SK-N-SH treated with all-trans-retinoic acid at 6 μM for 48 hours (cell line): Measurements from ENCODE around the gene GPRIN2.
"Not testable (repeated sequence)": the region's sequence is repeated elsewhere in the genome, so short reads cannot be mapped to it uniquely, and the experiment has no call there.

ENCODE experiments used
- ATAC-seq: fragments of 200-7000 bp; cut with Tn5 transposase; 3 replicates; pipeline ENCODE4 v1.9.1; 2020; ENCODE audit warnings: mild to moderate bottlenecking, moderate library complexity
- ARNTL ChIP-seq: fragments of 450-650 bp; formaldehyde crosslinking; IDR thresholded peaks from 2 replicates; pipeline ENCODE4 v1.5.0; 2020; ENCODE audit warnings: low read depth, mild to moderate bottlenecking, moderate library complexity, borderline replicate concordance
- CREB5 ChIP-seq: fragments of 250-450 bp; sonication (Bioruptor Pico); IDR thresholded peaks from 2 replicates; pipeline ENCODE4 v1.5.1; 2020; ENCODE audit warnings: low read depth, mild to moderate bottlenecking, moderate library complexity
- CSDC2 ChIP-seq: fragments of 250-450 bp; sonication (Bioruptor Pico); IDR thresholded peaks from 2 replicates; pipeline ENCODE4 v1.5.0; 2020; ENCODE audit warnings: mild to moderate bottlenecking, moderate library complexity
- CSRNP3 ChIP-seq: fragments of 250-450 bp; sonication (Bioruptor Pico); IDR thresholded peaks from 2 replicates; pipeline ENCODE4 v1.5.1; 2021; ENCODE audit warnings: mild to moderate bottlenecking, moderate library complexity
- ESRRG ChIP-seq: fragments of 250-450 bp; sonication (Bioruptor Pico); IDR thresholded peaks from 2 replicates; pipeline ENCODE4 v1.6.1; 2021; ENCODE audit warnings: mild to moderate bottlenecking
- GLIS3 ChIP-seq: fragments of 250-450 bp; sonication (Bioruptor Pico); IDR thresholded peaks from 2 replicates; pipeline ENCODE4 v1.5.0; 2020; ENCODE audit warnings: mild to moderate bottlenecking, moderate library complexity
- ISL1 ChIP-seq: fragments of 250-450 bp; sonication (Bioruptor Pico); IDR thresholded peaks from 2 replicates; pipeline ENCODE4 v2.1.2; 2022; ENCODE audit warnings: mild to moderate bottlenecking, moderate library complexity
- OSR1 ChIP-seq: fragments of 250-450 bp; sonication (Bioruptor Pico); IDR thresholded peaks from 2 replicates; pipeline ENCODE4 v1.8.0; 2022; ENCODE audit warnings: moderate library complexity, mild to moderate bottlenecking, inconsistent platforms
- PATZ1 ChIP-seq: fragments of 250-450 bp; sonication (Bioruptor Pico); IDR thresholded peaks from 2 replicates; pipeline ENCODE4 v1.8.0; 2020; ENCODE audit warnings: mild to moderate bottlenecking, moderate library complexity, borderline replicate concordance
- POU6F1 ChIP-seq: fragments of 250-450 bp; sonication (Bioruptor Pico); IDR thresholded peaks from 2 replicates; pipeline ENCODE4 v1.8.0; 2021; ENCODE audit warnings: low read depth, mild to moderate bottlenecking, moderate library complexity, borderline replicate concordance
- PPARA ChIP-seq: fragments of 250-450 bp; sonication (Bioruptor Pico); IDR thresholded peaks from 2 replicates; pipeline ENCODE4 v1.5.0; 2020; ENCODE audit warnings: mild to moderate bottlenecking, borderline replicate concordance
- RARB ChIP-seq: fragments of 250-450 bp; sonication (Bioruptor Pico); IDR thresholded peaks from 2 replicates; pipeline ENCODE4 v1.8.0; 2021; ENCODE audit warnings: mild to moderate bottlenecking, moderate library complexity
- SNAI2 ChIP-seq: fragments of 250-450 bp; sonication (Bioruptor Pico); IDR thresholded peaks from 2 replicates; pipeline ENCODE4 v1.5.0; 2020; ENCODE audit warnings: mild to moderate bottlenecking, moderate library complexity
- TCF4 ChIP-seq: fragments of 250-450 bp; sonication (Bioruptor Pico); IDR thresholded peaks from 2 replicates; pipeline ENCODE4 v1.8.0; 2021; ENCODE audit warnings: mild to moderate bottlenecking, moderate library complexity, borderline replicate concordance
- TOX ChIP-seq: fragments of 250-450 bp; sonication (Bioruptor Pico); IDR thresholded peaks from 2 replicates; pipeline ENCODE4 v1.8.0; 2021; ENCODE audit warnings: mild to moderate bottlenecking, moderate library complexity, borderline replicate concordance
- TSHZ2 ChIP-seq: fragments of 250-450 bp; sonication (Bioruptor Pico); IDR thresholded peaks from 2 replicates; pipeline ENCODE4 v1.5.0; 2020; ENCODE audit warnings: mild to moderate bottlenecking, moderate library complexity
- ZC3H10 ChIP-seq: fragments of 250-450 bp; sonication (Bioruptor Pico); IDR thresholded peaks from 2 replicates; pipeline ENCODE4 v1.5.1; 2021; ENCODE audit warnings: mild to moderate bottlenecking, moderate library complexity
- ZFP30 ChIP-seq: fragments of 450-650 bp; formaldehyde crosslinking; IDR thresholded peaks from 2 replicates; pipeline ENCODE4 v1.5.0; 2022; ENCODE audit warnings: mild to moderate bottlenecking, moderate library complexity
- ZNF565 ChIP-seq: fragments of 450-650 bp; formaldehyde crosslinking; conservative IDR thresholded peaks from 2 replicates; pipeline ENCODE4 v1.5.0; 2020; ENCODE audit warnings: low read depth, mild to moderate bottlenecking, moderate library complexity
- ZNF8 ChIP-seq: fragments of 450-650 bp; formaldehyde crosslinking; IDR thresholded peaks from 2 replicates; pipeline ENCODE4 v1.5.0; 2020; ENCODE audit warnings: mild to moderate bottlenecking, moderate library complexity

Gene GPRIN2

GRCh38 chr10:46514899-46515298 lies 41.6 kb downstream of the GPRIN2 start:
- ATAC-seq, result no peak

GRCh38 chr10:46514431-46514861 lies 42.0 kb downstream of the GPRIN2 start:
- TF ChIP-seq ZC3H10 (no peak), CSRNP3 (CRISPR knock-in tag) (no peak)
- ATAC-seq, result no peak

More at GRCh38 chr10:46514899-46515298, 41.6 kb downstream of the GPRIN2 start:
- TF ChIP-seq TSHZ2 (CRISPR knock-in tag) (no peak), SNAI2 (CRISPR knock-in tag) (no peak), ESRRG (CRISPR knock-in tag) (no peak), PPARA (no peak), ZFP30 (CRISPR knock-in tag) (no peak), PATZ1 (no peak), ZNF8 (CRISPR knock-in tag) (no peak), POU6F1 (CRISPR knock-in tag) (no peak), GLIS3 (CRISPR knock-in tag) (no peak), CREB5 (CRISPR knock-in tag) (no peak), CSDC2 (CRISPR knock-in tag) (no peak), ZNF565 (CRISPR knock-in tag) (no peak), ARNTL (no peak), OSR1 (CRISPR knock-in tag) (no peak), TOX (CRISPR knock-in tag) (no peak), TCF4 (CRISPR knock-in tag) (no peak), ISL1 (no peak), RARB (no peak), ZC3H10 (no peak)

- ATAC-seq, result not testable (repeated sequence)
These were observed 43.1 kb downstream of the GPRIN2 start for GRCh38 chr10:46513333-46513732.

- ATAC-seq, result not testable (repeated sequence)
These were observed 43.7 kb downstream of the GPRIN2 start for GRCh38 chr10:46512725-46513124.

GRCh38 chr10:46512002-46512401 lies 44.5 kb downstream of the GPRIN2 start:
- ATAC-seq, result not testable (repeated sequence)
